Prostate gland (tissue), 2 donors: Measurements from ENCODE around the gene NYAP2.

Experiments
- POLR2A ChIP-seq: fragments of 450-650 bp; IDR thresholded peaks from one replicate; pipeline ENCODE4 v1.6.1; 2016; ENCODE audit warnings: antibody characterized with exemption, mild to moderate bottlenecking
- POLR2AphosphoS5 ChIP-seq: sonication (generic); formaldehyde crosslinking; IDR thresholded peaks from one replicate; pipeline ENCODE4 v1.6.1; 2017; ENCODE audit warnings: antibody characterized with exemption
- TF ChIP-seq, protein P1 (sequence below), 4 experiments: fragments of 200-600 bp in 2 of 4; fragments of 450-650 bp in 2 of 4; sonication (generic) in 2 of 4; IDR thresholded peaks; 1 replicate in 3 of 4; 2 replicates in 1 of 4; pipeline ENCODE4 v1.5.1; 2016 to 2019; ENCODE audit warnings: antibody characterized with exemption in 4 of 4, mild to moderate bottlenecking in 2 of 4, moderate library complexity in 2 of 4

DNA sequence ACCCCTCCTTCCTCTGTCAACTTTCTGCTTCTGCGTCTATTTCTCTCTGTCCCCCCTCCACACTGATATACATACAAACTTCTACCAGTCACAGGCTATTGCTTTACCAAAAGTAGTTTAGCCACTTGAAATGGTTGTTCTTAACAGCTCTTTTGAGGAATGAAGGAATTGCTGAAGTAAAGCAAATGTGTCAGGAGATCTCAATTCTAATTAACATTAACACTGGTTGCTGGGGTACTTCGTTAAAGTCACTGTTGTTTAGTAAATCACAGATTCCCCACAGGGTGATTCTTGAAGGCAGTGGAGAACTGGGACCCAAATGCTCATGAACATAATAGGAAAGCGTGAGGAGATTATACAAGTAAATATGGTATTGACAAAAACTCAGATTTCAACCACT, 232.8 kb downstream of the NYAP2 start:
- no peak for TF ChIP-seq POLR2AphosphoS5
- TF ChIP-seq, protein P1, sequence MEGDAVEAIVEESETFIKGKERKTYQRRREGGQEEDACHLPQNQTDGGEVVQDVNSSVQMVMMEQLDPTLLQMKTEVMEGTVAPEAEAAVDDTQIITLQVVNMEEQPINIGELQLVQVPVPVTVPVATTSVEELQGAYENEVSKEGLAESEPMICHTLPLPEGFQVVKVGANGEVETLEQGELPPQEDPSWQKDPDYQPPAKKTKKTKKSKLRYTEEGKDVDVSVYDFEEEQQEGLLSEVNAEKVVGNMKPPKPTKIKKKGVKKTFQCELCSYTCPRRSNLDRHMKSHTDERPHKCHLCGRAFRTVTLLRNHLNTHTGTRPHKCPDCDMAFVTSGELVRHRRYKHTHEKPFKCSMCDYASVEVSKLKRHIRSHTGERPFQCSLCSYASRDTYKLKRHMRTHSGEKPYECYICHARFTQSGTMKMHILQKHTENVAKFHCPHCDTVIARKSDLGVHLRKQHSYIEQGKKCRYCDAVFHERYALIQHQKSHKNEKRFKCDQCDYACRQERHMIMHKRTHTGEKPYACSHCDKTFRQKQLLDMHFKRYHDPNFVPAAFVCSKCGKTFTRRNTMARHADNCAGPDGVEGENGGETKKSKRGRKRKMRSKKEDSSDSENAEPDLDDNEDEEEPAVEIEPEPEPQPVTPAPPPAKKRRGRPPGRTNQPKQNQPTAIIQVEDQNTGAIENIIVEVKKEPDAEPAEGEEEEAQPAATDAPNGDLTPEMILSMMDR (IDR thresholded peaks at IDR 0.05): no peak
- TF ChIP-seq POLR2A: no peak
